Stimulated activated CD4-positive, alpha-beta T cell treated with anti-CD3 and anti-CD28 coated beads, Interleukin-4, amount 100 ng/mL, for 1 hour (primary cell): ENCODE results near the gene DDX42.
"Not testable (repeated sequence)": the region's sequence is repeated elsewhere in the genome, so short reads cannot be mapped to it uniquely, and the experiment has no call there.

Source experiments
- DNase-seq: peaks from one replicate; pipeline ENCODE4 v3.0.0-alpha.2; 2020

The DDX42 gene

DNA sequence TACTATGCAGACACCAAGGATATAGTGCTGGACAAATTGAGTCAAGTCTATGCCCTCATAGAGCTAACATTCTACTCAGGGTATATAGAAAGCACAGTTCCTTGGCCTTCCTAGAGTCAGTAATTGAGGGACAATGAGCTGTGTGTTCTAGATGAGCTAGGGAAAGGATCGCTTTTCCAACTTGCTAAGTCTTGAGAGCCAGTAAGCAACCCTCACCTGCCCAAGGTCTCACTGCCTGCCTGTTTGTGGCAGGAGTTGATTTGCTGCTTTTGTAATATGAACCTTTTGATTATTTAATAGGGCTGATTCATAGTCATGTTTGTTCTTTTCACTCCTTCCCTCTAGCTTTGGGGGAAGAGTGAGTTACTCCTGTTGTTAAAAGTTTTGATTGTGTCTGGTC is 6.5 kb downstream of the DDX42 start:
- no peak for DNase-seq

DNA sequence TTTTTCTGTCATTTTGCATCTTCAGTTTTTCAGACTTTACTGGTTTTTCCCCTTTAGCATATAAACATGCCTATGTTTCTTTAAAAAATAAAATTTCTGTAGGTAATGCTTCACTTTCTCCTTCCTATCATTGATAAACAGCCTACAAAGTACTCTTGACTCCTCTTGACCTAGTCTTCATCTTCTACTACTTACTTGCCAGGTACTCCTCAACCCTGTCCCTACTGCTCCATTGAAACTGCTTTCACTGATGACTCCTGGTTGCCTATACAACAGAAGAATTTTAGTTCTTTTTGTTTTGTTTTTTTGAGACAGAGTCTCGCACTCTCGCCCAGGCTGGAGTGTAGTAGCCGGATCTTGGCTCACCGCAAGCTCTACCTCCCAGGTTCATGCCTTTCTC is 7.0 kb downstream of the DDX42 start:
- DNase-seq, result no peak

DNA sequence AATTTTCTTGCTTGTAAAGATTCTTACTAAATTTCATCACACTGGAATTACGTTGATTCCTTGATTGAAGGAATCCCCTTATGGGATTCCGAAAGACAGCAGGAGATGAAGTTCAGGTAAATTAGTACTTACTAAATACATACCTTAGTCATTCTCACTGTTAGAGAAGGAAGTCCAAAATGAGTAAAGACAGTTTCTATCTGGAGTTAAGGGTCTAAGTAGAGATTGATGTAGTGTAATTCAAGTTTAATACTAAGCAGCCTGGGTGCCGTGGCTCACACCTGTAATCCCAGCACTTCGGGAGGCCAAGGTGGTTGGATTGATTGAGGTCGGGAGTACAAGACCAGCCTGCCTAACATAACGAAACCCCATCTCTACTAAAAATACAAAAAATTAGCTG is 9.6 kb downstream of the DDX42 start:
- DNase-seq, result no peak

DNA sequence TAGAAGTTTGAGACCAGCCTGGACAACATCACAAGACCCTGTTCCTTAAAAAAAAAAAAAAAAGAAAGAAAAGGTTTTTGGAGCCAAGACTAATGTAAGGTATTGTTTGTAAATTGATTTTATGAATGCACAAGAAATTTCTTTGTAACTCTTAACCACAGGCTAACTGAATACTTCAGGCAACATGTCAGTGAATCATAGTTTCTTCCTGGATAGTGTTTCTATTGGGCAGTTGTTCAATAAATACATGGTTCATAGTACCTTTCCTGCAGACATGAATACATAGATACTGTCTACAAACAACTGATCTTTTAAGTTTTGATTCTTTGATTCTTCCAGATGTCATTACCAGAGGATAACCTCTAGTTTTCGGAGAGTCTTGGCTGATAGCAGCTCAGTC is 11.6 kb downstream of the DDX42 start:
- no peak for DNase-seq

DNA sequence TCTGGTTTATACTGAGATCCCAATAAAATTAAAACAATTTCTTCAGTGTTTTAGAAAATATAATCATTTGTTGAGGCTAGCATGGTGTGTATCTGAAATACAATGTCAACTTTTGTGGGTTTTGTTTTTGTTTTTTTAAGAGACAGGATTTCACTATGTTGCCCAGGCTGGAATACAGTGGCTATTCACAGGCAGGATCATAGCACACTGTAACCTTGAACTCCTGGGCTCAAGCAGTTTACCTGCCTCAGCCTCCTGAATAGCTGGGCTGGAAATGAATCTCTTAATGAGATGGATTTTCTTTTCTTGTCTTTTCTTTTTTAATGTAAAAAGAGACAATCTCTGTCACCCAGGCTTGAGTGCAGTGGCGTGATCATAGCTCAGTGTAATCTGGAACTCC is 12.1 kb downstream of the DDX42 start:
- no peak for DNase-seq

DNA sequence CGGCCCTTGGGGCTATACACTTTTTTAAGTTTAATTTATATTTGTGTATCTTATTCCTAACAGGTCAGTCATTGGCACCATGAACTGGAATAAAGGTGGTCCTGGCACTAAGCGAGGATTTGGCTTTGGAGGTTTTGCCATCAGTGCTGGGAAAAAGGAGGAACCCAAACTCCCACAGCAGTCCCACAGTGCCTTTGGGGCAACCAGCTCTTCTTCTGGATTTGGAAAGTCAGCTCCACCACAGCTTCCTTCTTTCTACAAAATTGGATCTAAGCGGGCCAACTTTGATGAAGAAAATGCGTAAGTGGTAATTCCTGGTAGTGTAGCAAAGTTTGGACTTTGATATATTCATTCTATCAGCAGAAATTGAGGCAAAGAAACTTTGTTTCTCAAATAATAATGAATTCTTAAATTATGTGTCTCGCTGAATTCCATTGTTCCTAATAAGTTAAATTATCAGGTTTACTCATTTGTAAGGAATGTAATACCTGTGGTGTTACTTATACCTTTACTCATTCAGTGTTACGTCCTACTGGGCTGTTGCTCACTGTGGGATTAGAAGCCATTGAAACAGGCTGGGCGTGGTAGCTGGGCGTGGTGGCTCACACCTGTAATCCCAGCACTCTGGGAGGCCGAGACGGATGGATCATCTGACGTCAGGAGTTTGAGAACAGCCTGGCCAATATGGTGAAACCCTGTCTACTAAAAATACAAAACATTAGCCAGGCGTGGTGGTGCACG is 13.2 kb downstream of the DDX42 start:
- no peak for DNase-seq

DNA sequence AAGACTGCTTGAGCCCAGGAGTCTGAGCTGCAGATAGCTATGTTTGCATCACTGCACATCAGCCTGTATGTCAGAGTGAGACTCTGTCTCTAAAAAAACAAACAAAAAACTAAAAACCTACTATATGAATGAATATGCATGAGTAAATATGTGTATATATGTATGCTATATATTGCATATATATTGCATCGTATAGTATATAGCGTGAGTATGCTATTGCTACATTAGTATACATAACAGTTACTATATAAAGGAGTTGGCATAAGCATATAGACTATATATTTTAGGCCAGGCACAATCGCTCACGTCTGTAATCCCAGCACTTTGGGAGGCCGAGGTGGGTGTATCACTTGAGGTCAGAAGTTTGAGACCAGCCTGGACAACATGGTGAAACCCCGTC is 16.1 kb downstream of the DDX42 start:
- no peak for DNase-seq

DNA sequence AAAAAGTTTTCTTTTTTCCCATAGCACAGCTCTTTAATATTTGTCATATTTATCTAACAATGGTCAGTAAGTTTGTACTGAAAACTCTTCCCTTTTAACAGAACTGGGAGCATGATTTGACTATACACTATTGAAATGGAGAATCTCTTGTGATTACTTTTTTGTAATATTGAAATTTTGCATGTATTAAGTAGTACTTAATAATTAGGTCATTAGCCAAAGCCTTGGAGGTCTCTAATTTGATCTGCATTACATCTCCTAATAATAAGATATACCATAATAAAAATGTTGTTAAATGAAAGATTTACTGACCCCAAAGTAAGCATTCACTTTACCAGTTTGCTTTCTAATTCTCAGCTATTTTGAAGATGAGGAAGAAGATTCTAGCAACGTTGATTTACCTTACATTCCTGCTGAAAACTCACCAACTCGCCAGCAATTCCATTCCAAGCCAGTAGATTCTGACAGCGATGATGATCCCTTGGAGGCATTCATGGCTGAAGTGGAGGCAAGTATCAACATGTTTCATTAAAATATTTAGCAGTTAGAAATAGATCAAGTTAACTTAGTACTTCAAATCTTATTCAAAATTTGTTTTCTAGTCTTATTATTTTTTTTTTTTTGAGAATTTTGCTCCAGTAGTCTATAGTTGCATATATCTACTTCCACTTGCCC is 18.2 kb downstream of the DDX42 start:
- DNase-seq, result no peak

DNA sequence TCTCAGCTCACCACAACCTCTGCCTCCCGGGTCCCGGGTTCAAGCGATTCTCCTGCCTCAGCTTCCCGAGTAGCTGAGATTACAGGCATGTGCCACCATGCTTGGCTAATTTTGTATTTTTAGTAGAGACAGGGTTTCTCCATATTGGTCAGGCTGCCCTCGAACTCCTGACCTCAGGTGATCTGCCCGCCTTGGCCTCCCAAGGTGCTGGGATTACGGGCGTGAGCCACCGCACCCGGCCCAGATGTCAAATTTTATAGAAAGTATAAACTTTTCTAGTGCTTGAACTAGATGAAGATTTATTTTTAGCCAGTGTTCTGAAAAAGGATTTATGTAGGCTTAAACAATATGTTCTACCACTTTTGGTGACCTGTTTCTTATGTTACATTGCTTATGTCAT is 22.4 kb downstream of the DDX42 start:
- DNase-seq, result not testable (repeated sequence)

DNA sequence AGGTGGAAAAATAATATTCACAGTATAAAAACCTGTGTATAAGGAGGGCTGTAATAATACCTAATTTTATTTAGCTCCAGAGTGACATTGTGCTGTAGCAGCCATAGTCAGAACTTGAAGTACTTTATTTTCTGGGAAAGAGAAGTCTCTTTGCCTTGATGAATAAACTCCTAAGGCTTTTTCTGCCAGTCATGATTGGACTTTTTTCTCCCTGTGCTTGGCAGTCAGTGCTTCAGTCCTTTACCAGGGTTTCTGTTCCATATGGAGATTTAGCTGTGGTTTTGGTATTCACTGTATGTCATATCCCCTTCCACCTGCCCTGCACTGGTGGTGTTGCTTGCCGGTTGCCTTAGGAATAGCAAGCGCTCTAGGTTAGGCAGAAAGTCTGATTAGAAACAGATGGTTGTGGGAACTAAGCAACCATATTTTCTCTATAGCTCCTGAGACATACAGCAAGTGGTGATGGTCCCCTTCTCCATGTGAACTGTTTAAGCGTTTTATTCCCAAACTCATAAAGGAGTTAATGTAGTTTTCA is 24.7 kb downstream of the DDX42 start:
- DNase-seq, result no peak

DNA sequence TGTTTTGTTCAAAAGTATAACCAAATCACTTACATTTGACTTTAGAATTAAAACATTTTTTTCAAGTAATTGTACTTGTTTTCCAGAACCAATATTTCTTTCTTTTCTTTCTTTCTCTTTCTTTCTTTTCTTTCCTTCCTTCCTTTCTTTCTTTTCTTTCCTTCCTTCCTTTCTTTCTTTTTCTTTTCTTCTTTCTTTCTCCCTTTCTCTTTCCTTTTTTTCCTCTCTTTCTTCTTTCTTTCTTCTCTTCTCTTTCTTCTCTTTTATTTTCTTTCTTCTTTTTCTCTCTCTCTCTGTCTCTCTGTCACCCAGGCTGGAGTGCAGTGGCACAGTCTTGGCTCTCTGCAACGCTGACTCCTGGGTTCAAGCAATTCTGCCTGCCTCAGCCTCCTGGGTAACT is 26.8 kb downstream of the DDX42 start:
- DNase-seq, result no peak

DNA sequence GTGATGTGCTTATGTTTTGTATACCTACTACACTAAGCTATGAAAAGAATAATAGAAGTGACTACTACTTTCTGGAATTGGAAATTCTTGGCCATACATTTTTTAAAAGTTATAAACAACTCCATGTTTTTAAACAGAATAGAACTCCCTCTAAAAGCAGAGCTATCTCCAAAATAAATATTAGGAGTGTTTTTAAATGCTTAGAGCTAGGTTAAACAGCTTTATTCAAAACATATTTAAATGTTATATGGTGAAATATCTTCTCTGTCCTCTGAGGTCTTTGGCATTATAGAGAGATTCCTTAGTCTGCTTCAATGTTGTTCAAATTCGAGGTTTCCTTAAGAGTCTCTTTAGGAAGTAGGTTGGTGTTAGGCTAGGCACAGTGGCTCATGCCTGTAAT is 30.4 kb downstream of the DDX42 start:
- DNase-seq, result no peak

DNA sequence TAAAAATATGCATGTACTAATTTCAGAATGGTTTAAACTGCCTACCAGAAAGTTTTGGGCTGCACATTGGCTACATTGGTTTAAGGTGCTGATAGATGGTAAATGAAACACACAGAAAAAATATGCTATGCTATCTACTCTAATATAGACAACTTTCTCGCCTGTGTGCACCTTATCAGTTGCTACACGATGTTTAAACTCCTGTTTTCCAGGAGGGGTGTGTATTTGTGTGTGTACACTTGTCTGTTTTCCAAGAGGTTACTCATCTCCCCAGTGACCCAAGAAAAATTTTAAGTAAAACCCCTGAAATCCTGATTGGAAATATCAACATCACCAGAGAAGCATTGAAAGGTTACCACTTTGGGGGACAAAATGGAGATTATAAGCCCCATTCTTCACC is 31.6 kb downstream of the DDX42 start:
- no peak for DNase-seq

DNA sequence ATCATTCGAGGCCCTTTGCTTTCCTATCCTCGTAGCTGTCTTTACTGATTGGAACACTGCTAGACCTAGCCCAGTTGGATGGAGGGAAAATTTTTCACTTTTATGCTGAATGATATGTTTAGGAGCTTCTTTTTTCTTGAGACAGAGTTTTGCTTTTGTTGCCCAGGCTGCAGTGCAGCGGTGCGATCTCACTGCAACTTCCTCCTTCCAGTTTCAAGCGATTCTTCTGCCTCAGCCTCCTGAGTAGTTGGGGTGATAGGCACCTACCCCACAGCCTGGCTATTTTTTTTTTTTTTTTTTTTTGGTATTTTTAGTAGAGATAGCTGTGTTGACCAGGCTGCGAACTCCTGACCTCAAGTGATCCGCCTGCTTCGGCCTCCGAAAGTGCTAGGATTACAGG is 36.0 kb downstream of the DDX42 start:
- no peak for DNase-seq

DNA sequence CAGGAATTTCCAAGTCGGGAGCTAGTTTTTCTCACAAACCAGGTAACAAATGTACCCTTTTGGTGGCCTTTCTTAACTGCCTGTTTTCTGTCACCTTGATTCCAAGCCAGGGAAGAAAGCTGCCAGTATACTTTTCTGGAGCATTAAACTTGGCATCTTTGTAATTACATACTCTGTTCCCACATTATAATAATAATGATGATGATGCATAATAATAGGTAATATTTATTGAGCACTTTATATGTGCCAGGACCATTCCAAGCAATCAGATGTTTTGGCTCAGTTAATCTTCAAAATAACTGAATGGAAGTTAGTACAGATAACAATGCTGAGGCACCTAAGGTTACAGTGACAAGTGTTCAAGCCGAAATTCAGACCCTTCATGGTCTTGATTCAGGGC is 42.2 kb downstream of the DDX42 start:
- DNase-seq, result no peak

DNA sequence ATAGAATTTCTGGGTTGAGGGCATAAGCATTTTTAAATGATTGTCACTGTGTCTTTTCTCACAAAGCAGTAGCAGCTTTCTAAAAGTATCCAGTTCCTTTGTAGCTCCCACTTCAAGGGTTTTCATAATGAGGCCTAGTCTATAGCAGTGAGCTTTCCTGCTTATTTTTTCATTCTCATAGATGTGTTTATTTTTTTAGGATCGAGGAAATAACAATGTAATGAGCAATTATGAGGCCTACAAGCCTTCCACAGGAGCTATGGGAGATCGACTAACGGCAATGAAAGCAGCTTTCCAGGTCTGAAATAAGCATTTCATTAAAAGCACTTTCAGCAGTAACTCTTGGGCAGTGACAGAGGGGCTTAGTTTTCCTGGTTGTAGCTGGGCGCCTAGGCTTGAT is 42.7 kb downstream of the DDX42 start:
- DNase-seq, result no peak

DNA sequence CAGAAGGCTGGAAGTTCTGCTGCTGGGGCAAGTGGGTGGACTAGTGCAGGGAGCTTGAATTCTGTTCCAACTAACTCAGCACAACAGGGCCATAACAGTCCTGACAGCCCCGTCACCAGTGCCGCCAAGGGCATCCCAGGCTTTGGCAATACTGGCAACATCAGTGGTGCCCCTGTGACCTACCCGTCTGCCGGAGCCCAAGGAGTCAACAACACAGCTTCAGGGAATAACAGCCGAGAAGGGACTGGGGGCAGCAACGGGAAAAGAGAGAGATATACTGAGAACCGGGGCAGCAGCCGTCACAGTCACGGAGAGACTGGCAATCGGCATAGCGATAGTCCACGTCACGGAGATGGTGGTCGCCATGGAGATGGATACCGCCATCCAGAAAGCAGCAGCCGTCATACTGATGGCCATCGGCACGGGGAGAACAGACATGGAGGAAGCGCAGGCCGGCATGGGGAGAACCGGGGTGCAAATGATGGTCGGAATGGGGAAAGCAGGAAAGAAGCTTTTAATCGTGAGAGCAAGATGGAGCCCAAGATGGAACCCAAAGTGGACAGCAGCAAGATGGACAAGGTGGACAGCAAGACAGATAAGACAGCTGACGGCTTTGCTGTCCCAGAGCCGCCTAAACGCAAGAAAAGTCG is 43.9 kb downstream of the DDX42 start:
- no peak for DNase-seq

DNA sequence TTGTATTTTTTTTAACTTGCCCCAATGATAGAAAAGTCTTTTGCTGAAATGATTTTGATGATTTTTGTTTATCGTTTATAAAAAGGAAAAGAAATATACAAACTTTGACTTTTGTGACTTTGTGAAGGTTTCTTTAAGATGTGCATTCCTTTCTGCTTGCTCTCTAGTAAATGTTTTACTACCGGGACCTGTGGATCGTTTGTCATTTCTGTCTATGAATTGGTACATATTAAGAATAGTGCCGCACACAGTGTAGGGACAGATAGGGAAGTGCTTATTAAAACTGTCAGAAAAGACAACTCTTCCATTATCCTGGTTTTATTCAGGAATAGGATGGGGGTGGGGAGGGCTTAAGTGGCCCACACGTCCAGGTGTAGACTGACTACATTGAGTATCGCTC is 45.2 kb downstream of the DDX42 start:
- no peak for DNase-seq

DNA sequence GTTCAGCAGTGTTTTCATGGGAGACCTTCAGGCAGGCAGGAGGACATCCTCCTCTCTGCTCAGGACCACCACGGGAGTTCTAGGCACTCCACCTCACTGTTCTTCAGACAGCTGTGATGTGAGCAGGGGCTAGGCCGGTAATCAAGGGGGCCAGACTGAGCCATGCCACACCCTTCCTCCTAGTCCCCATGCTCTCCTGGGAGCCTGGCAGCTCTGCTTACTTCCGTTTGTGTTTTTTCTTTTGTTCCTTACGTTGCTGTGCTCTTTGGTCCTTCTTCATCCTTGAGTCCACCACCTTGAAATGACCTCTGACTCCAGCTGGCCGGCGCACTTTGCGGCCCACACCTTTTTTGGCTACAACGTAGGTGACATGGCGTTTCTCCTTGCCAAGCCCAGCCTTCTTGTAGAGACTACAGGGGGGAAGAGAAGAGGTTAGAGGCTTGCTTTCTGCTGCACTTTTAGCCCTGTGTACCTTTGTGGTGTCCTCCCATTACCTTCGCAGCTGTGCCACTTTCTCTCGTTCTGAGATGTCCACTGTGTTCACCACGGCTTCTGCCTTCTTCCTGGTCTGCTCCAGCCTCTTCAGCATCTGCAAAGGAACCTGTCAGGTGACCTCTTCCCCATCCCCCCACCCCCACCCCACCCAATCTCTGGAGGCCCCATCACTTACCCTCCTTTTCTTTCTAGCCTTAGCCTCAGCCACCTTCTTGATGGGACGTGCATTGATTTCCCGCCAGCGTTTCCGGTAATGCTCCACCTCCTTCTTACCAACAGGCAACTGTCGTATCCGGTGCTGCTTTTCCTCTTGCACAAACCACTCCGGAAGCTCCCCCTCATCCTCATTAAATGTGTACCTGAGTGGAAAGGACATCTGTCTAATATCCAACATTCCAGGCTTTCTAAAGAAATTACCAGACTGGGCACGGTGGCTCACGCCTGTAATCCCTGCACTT is 45.9 kb downstream of the DDX42 start:
- DNase-seq, result no peak

DNA sequence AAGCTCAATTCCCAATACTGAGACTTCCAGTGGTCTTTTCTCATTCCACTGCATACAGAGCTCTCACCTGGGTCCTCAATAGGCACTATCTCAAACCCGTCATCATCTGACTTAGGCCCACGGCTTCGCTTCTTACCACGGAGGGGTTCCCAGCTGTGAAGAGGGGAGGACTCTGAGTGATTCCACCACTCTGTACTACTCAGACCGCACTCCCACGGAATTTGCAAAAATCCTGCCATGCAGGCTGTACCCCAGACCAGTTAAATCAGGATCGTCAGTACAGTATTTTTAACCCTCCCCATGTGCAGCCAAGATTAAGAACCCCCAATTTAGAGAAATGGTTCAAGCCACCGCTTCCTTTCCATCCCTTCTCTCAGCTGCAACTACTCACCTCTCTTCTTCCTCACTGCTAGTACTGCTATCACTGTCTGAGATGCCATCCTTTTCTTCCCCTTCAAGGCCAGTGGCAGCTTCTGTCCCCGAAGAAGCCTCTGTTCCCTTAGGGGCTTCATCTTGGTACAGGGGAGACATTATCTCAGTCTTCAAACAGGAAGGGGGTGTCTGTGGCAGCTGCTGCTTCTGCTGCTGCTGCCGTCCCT is 47.1 kb downstream of the DDX42 start:
- DNase-seq, result no peak

DNA sequence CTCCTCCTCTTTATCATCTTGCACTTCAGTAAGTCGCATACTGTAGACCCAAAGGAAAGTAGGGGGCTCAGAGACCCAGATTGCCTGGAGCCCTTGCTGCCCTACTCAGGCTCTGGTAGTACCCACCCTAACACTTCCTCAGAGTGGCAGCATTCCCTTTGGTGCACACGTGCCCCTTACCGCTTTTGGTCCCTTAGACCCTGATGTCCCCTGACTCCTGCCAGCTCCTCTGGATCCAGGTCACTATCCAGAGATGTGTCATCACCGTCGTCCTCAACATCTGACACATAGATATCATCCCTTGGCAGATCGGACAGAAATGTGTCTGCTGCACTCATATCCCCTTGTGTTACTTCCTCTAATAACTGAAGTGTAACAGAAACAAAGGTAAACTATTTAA is 47.8 kb downstream of the DDX42 start:
- DNase-seq, result no peak

DNA sequence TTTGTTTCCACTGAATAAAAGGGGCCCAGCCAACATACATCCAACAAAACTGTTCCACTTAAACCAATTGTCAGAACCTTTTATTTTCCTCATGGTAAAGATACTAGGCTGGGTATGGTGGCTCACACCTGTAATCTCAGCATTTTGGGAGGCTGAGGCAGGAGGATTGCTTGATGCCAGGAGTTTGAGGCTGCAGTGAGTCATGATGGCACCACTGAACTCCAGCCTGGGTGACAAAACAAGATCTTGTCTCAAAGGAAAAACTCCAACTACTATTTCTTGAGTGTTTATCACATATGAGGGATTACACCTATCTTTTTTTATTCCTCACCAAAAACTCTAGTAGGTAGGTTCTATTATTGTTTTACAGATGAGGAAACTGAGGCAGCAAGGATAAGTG is 48.6 kb downstream of the DDX42 start:
- DNase-seq, result no peak
